K562 (cell line): ENCODE measurements around the gene TRIOBP. TPM values are rescaled to one million over a fixed set of nuclear protein-coding genes. Genes with fewer than 3 reads are reported as not detected.
A peak's percentile ranks its signal among the peaks of the same experiment; 100 is the strongest.

Source experiments
- CBX3 ChIP-seq, 2 experiments: IDR thresholded peaks; 1 replicate in 1 of 2; 2 replicates in 1 of 2; pipeline ENCODE4 v1.6.1; 2012; ENCODE audit warnings: inconsistent platforms in 2 of 2, low read length in 2 of 2, borderline replicate concordance in 1 of 2, control low read depth in 1 of 2
- CREB1 ChIP-seq, 2 experiments: sonication (generic) in 1 of 2; formaldehyde crosslinking in 1 of 2; IDR thresholded peaks; 2 replicates each; pipeline versions ENCODE4 v1.6.1 to v1.8.0; 2012 to 2022; ENCODE audit warnings: inconsistent platforms in 1 of 2, mild to moderate bottlenecking in 1 of 2, missing genetic modification reagents in 1 of 2, moderate library complexity in 1 of 2
- ELF2 ChIP-seq: fragments of 250-450 bp; sonication (Bioruptor Pico); IDR thresholded peaks from 2 replicates; pipeline ENCODE4 v1.5.0; 2021; ENCODE audit warnings: mild to moderate bottlenecking
- ELF4 ChIP-seq: fragments of 450-650 bp; formaldehyde crosslinking; IDR thresholded peaks from 2 replicates; pipeline ENCODE4 v1.4.0; 2022; ENCODE audit warnings: missing genetic modification characterization
- NEUROD1 ChIP-seq: fragments of 150-350 bp; IDR thresholded peaks from 2 replicates; pipeline ENCODE4 v1.6.1; 2014; ENCODE audit warnings: borderline replicate concordance, low read length, low read depth; ENCODE audit not compliant: partially characterized antibody
- RBM25 ChIP-seq: fragments of 200-400 bp; formaldehyde crosslinking; IDR thresholded peaks from 2 replicates; pipeline ENCODE4 v1.6.1; 2018; ENCODE audit warnings: low read length, low read depth, moderate library complexity; ENCODE audit not compliant: severe bottlenecking
- RNF2 ChIP-seq: sonication (generic); IDR thresholded peaks from 2 replicates; pipeline ENCODE4 v1.6.1; 2016
- RUNX1 ChIP-seq: sonication (generic); IDR thresholded peaks from 2 replicates; pipeline ENCODE4 v1.6.1; 2016; ENCODE audit warnings: antibody characterized with exemption, low read depth
- polyA plus RNA-seq, 8 experiments: library from polyadenylated mRNA; depleted of rRNA in 4 of 8; stranded (reverse) in 5 of 8; unstranded in 3 of 8; fragments of >200 nt; fragmentation: Nextera tagmentation in 2 of 8; fragmentation: Illumina TruSeq in 1 of 8; extraction: Ambion mirVana in 2 of 8; extraction: Trizol in 1 of 8; gene quantifications; 2 replicates each; pipeline versions ENCODE4 v1.2.1 to v1.2.3, GENCODE V29; 2011 to 2014; ENCODE audit warnings: inconsistent platforms in 1 of 8, missing spikeins in 1 of 8
- total RNA-seq, 7 experiments: library from RNA; depleted of rRNA in 6 of 7; stranded (reverse); fragments of >200 nt in 6 of 7; fragmentation: Illumina TruSeq in 2 of 7; extraction: Trizol in 2 of 7; gene quantifications; 2 replicates each; pipeline versions ENCODE4 v1.2.1 to v1.2.3, GENCODE V29; 2011 to 2021; ENCODE audit warnings: low replicate concordance in 1 of 7
- TF ChIP-seq, protein P1 (sequence below): fragments of 250-450 bp; sonication (Bioruptor Pico); IDR thresholded peaks from 2 replicates; pipeline ENCODE4 v1.4.0; 2020; ENCODE audit warnings: mild to moderate bottlenecking, moderate library complexity
- TF ChIP-seq, protein P2 (sequence below): sonication (generic); formaldehyde crosslinking; IDR thresholded peaks from 2 replicates; pipeline ENCODE4 v1.8.0; 2022; ENCODE audit warnings: mild to moderate bottlenecking, missing genetic modification reagents
- TF ChIP-seq, protein P3 (sequence below), 2 experiments: fragments of 450-650 bp; IDR thresholded peaks; 2 replicates each; pipeline ENCODE4 v1.6.1; 2018; ENCODE audit warnings: mild to moderate bottlenecking in 2 of 2, low read depth in 1 of 2; ENCODE audit not compliant: partially characterized antibody in 2 of 2
- TF ChIP-seq, protein P4 (sequence below): fragments of 200-800 bp; sonication (Bioruptor generic); IDR thresholded peaks from 2 replicates; pipeline ENCODE4 v1.6.1; 2017; ENCODE audit warnings: missing genetic modification characterization, missing compliant biosample characterization
- TF ChIP-seq, protein P5 (sequence below): fragments of 200-800 bp; sonication (Bioruptor generic); IDR thresholded peaks from 2 replicates; pipeline ENCODE4 v1.6.1; 2017; ENCODE audit warnings: missing genetic modification characterization, missing compliant biosample characterization

TRIOBP gene
- total and polyA plus RNA-seq, 9 of the 15 experiments (the other 6 are each of a cell fraction or from before 2014, with no cell fraction given) = 0.24 to 13.8 (median 5.5) TPM

DNA sequence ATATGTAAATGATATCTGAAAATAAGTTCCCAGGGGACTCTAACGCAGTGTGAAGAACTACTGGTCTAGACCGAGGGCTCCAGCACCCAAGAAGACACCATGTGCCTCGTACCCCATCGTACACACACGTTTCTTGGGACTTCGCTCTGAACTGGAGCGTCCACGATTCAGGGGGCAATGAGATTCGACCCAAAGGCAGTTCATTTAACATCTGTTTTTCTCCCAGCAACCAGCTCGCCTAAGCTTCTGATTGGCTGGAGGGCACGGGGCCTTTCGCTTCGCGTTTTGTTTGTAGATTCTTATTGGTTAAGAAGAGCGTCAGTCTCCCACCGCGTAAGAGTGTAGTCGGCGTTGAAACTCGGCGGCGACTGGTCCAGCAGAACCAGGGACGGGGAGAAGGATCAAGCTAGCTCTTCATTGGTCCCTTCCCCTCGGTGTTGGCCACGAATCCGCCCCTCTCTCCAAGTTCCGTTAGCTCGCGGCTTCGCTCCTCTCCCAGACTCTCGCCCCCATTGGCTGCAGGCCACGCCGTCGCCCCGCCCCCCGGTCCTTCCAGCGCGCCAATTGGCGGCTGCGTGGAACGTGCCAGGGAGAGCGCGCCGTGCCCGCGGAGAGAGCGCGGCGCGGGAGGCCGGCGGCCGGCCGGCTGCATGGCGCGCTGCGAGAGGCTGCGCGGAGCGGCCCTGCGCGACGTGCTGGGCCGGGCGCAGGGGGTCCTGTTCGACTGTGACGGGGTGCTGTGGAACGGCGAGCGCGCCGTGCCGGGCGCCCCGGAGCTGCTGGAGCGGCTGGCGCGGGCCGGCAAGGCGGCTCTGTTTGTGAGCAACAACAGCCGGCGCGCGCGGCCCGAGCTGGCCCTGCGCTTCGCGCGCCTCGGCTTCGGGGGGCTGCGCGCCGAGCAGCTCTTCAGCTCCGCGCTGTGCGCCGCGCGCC is 38.4 kb upstream of the TRIOBP start, which contains the start of gene PDXP (continued):
- TF ChIP-seq, protein P1, sequence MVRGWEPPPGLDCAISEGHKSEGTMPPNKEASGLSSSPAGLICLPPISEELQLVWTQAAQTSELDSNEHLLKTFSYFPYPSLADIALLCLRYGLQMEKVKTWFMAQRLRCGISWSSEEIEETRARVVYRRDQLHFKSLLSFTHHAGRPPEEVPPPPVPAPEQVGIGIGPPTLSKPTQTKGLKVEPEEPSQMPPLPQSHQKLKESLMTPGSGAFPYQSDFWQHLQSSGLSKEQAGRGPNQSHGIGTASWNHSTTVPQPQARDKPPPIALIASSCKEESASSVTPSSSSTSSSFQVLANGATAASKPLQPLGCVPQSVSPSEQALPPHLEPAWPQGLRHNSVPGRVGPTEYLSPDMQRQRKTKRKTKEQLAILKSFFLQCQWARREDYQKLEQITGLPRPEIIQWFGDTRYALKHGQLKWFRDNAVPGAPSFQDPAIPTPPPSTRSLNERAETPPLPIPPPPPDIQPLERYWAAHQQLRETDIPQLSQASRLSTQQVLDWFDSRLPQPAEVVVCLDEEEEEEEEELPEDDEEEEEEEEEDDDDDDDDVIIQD (CRISPR knock-in tag) = no peak
- TF ChIP-seq, protein P2, sequence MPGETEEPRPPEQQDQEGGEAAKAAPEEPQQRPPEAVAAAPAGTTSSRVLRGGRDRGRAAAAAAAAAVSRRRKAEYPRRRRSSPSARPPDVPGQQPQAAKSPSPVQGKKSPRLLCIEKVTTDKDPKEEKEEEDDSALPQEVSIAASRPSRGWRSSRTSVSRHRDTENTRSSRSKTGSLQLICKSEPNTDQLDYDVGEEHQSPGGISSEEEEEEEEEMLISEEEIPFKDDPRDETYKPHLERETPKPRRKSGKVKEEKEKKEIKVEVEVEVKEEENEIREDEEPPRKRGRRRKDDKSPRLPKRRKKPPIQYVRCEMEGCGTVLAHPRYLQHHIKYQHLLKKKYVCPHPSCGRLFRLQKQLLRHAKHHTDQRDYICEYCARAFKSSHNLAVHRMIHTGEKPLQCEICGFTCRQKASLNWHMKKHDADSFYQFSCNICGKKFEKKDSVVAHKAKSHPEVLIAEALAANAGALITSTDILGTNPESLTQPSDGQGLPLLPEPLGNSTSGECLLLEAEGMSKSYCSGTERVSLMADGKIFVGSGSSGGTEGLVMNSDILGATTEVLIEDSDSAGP (CRISPR knock-in tag) = no peak
- TF ChIP-seq RBM25 (peak; percentile 86), CREB1 (IDR thresholded peaks at IDR 0.05) (peak; percentile 78), CREB1 (CRISPR knock-in tag; IDR thresholded peaks at IDR 0.05) (peak; percentile 73), ELF4 (CRISPR knock-in tag) (no peak), ELF2 (CRISPR knock-in tag) (no peak), RNF2 (peak; percentile 32; the same call in 1 of the 2 replicates), RUNX1 (no peak), NEUROD1 (peak; percentile 93), CBX3 (IDR thresholded peaks at IDR 0.05; ENCODE audit: borderline replicate concordance in 1 of 2, low read length in 2 of 2) (0 out of 3 replicates have a peak, but pooled peaks of 1 of the 2 experiments have one; percentile 28)
- TF ChIP-seq, protein P3, sequence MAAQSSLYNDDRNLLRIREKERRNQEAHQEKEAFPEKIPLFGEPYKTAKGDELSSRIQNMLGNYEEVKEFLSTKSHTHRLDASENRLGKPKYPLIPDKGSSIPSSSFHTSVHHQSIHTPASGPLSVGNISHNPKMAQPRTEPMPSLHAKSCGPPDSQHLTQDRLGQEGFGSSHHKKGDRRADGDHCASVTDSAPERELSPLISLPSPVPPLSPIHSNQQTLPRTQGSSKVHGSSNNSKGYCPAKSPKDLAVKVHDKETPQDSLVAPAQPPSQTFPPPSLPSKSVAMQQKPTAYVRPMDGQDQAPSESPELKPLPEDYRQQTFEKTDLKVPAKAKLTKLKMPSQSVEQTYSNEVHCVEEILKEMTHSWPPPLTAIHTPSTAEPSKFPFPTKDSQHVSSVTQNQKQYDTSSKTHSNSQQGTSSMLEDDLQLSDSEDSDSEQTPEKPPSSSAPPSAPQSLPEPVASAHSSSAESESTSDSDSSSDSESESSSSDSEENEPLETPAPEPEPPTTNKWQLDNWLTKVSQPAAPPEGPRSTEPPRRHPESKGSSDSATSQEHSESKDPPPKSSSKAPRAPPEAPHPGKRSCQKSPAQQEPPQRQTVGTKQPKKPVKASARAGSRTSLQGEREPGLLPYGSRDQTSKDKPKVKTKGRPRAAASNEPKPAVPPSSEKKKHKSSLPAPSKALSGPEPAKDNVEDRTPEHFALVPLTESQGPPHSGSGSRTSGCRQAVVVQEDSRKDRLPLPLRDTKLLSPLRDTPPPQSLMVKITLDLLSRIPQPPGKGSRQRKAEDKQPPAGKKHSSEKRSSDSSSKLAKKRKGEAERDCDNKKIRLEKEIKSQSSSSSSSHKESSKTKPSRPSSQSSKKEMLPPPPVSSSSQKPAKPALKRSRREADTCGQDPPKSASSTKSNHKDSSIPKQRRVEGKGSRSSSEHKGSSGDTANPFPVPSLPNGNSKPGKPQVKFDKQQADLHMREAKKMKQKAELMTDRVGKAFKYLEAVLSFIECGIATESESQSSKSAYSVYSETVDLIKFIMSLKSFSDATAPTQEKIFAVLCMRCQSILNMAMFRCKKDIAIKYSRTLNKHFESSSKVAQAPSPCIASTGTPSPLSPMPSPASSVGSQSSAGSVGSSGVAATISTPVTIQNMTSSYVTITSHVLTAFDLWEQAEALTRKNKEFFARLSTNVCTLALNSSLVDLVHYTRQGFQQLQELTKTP (IDR thresholded peaks at IDR 0.05; ENCODE audit: low read depth in 1 of 2, partially characterized antibody in 2 of 2) = no peak
- TF ChIP-seq, protein P4, sequence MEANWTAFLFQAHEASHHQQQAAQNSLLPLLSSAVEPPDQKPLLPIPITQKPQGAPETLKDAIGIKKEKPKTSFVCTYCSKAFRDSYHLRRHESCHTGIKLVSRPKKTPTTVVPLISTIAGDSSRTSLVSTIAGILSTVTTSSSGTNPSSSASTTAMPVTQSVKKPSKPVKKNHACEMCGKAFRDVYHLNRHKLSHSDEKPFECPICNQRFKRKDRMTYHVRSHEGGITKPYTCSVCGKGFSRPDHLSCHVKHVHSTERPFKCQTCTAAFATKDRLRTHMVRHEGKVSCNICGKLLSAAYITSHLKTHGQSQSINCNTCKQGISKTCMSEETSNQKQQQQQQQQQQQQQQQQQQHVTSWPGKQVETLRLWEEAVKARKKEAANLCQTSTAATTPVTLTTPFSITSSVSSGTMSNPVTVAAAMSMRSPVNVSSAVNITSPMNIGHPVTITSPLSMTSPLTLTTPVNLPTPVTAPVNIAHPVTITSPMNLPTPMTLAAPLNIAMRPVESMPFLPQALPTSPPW (CRISPR knock-in tag) = no peak; the same call in 1 of the 2 replicates
- TF ChIP-seq, protein P5, sequence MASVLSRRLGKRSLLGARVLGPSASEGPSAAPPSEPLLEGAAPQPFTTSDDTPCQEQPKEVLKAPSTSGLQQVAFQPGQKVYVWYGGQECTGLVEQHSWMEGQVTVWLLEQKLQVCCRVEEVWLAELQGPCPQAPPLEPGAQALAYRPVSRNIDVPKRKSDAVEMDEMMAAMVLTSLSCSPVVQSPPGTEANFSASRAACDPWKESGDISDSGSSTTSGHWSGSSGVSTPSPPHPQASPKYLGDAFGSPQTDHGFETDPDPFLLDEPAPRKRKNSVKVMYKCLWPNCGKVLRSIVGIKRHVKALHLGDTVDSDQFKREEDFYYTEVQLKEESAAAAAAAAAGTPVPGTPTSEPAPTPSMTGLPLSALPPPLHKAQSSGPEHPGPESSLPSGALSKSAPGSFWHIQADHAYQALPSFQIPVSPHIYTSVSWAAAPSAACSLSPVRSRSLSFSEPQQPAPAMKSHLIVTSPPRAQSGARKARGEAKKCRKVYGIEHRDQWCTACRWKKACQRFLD (CRISPR knock-in tag) = 0 out of 2 replicates have a peak, but pooled peaks have one; percentile 25
